ENCODE results near the gene CDC25B. TPM values are rescaled to one million over a fixed set of nuclear protein-coding genes. Genes with fewer than 3 reads are reported as not detected.

The CDC25B gene
- total RNA-seq: 32.2 and 33.4 TPM in 2 replicates

GRCh38 chr20:3795511-3796468 is at the start of gene CDC25B:
CDC25B (plus strand) TSS chr20:3796310; CDS start chr20:3796532, 222 bp downstream.

DNA sequence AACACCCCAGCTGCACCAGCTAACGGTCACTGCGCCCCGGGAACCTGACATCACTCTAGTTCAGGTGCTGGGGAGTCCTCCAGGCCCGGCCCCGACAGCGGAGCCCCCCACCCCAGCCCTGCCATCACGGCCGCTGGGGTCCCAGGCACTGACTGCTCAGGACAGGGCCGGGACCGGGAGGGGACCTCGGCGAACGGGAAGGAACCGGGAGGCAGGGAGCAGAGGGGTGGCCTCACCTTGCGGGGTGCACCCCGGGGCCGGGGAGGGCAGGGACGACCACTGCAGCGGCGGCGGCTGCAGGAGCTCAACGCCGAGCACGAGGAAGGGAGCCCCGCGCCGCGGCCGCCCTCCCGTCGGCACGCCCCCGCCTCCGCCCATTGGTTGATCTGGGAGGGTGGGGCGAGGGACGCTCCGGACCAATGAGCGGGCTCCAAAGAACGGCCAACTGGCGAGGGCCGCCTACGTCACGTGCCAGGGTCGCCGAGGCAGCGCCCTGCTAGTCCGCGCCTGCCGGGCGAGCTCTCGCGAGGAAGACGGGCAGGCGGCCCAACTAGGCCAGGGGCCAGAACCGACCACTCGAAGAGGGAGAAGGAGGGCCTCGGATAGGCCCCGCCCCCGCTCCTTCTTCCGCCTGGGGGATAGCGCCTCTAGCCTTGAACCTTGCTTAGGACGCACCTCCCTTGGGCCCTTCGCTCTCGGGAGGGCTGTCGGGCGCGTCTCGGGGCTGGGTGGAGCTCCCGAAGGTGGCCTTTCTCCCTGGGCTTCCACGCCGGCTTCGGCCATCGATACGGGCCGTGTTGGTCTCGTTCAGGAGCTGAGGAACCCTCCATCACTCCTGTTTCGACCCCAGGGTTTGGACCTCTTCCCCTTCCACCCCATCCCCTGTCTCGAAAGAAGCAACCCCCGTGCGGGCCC is 28.4 kb upstream of the CDC25B start, which contains the start of gene ADISSP:
Gene ADISSP, minus strand, starts transcription at position 327 of the 915 bp plus-strand sequence. CDS start 7,653 bp downstream, outside the sequence.

GRCh38 chr20:3781153-3781910 is 14.8 kb upstream of the CDC25B start, which contains the start of gene SPEF1:
SPEF1 (minus strand) TSS chr20:3781448; CDS start chr20:3781287, 161 bp downstream.

DNA sequence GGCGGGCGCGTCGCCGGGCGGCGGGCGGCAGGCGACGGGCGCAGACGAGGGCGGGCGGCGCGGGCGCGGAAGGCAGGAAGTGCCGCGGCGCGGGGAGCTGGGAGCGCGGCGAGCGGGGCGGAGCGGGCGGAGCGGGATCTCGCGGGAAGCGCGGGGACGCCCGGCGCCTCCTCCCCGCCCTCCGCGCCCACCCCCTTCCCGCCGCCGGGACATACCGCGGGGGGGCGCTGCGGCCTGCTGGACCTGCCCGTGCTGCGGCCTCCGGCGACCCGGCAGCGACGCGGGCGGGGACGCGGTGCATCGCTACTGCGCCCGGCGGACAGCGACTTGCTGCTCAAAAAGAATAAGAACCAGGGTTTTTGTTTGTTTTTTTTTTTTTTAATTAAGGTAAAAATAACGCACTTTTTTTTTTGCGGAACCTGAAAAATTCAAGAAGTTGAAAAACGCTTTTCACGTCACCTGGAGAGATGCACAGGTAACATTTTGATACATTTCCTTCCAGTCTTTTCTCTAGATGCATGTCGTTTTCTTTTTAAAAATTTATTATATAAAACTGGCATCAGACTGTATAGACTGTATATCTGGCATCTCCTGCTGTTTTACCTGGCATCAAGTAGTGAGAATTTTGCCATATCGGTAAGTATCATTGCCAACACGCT is 9.3 kb upstream of the CDC25B start, which contains the start of gene CENPB:
Gene CENPB, minus strand, starts transcription at position 76 of the 659 bp plus-strand sequence. CDS start 257 bp downstream, outside the sequence.

DNA sequence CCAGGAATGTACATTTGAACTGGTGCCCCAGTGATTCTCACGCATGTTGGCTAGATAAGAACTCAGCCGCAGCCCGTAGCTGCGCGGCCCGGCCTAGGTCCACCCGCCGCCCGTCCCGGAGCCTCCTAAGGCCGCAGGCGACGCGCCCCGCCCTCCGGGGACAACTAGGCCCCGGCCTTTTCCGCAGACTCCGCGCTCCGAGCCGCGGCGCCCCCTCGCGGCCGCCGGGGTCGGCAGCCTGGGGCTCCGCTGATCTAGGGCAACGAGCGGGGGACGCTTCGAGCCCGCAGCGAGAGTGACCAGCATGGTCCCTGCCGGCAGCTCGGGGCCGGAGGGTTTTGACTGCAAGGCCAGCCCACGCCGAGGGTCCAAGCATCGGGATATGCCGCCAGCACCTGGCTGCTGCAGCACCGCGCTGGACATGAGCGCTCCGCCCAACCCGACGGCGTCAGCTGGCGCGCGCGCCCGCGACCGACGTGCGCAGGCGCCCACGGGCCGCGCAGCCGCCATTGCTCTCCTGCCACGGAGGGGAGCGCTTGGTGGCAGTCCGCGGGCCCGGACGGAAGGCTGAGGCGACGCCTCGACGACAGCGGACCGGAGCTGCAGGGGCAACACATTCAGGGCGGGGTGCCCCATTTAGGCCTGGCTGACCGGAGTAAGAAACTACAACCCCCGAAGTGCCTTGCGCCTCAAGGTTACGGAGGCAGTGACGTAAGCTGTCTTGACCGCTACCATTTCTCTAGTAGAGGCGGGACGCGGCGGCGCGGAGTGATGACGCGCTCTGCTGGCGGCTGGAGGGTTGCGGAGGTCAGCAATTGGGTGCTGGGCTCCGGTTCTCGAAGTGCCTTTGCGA is 24.2 kb downstream of the CDC25B start, which contains the start of gene AP5S1:
Gene AP5S1, plus strand, starts transcription at position 500 of the 853 bp plus-strand sequence. CDS start 1,571 bp downstream, outside the sequence.

DNA sequence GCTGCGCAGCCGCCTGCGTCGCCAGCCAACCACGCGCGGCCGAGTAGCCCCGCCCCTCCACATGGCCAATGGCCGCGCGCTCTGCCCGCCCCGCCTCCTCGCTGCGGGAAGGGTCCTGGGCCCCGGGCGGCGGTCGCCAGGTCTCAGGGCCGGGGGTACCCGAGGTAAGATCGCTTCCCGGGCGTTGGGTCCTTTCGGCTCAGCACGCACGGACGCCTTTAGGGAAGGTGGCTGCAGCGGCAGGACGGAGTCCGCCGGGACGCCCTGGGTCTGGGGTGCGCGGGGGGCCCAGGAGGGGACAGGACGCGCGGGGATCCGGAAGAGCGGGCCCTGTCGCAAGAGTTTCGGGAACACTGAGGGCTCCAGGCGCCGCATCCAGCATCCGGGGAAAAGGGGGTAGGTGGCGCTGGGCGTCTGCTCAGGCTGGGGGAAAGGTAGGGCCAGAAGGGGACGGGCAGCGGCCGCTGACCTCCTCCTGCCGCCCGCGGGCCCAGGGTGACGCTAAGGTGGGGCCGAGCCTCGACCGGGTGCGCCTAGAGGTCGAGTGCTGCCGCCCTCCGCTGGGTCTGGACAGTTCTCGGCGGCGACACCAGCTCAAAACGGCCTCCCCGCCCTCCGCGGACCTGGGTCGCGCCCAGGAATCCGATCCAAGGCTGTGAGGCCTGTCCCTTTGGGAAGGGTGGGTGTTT is 50.8 kb downstream of the CDC25B start, which contains the start of gene MAVS:
Gene MAVS, plus strand, starts transcription at position 95 of the 689 bp plus-strand sequence. CDS start 7,791 bp downstream, outside the sequence.

Other genes with a start within 250 kb of the CDC25B start
- not detected in 2 replicates for gene GFRA4, start 132.9 kb upstream of the CDC25B start, total RNA-seq
- 11.3 and 15.3 TPM in 2 replicates for gene ADAM33, start 114.3 kb upstream of the CDC25B start, total RNA-seq
- gene SIGLEC1, start 83.7 kb upstream of the CDC25B start, total RNA-seq: not detected in 2 replicates
- 0.03 TPM in 1 of 2 replicates, not detected in the other for gene HSPA12B, start 63.6 kb upstream of the CDC25B start, total RNA-seq
- 17.5 and 32.5 TPM in 2 replicates for gene ADISSP, start 28.6 kb upstream of the CDC25B start, total RNA-seq
- gene SPEF1, start 14.9 kb upstream of the CDC25B start, total RNA-seq: 0.13 and 0.20 TPM in 2 replicates
- 101 and 113 TPM in 2 replicates for gene CENPB, start 9.6 kb upstream of the CDC25B start, total RNA-seq
- gene AP5S1, start 24.2 kb downstream of the CDC25B start, total RNA-seq: 18.2 and 19.5 TPM in 2 replicates
- gene MAVS, start 50.5 kb downstream of the CDC25B start, total RNA-seq: 30.9 and 34.4 TPM in 2 replicates
- 41.0 and 41.4 TPM in 2 replicates for gene PANK2, start 93.1 kb downstream of the CDC25B start, total RNA-seq
- gene RNF24, start 219.2 kb downstream of the CDC25B start, total RNA-seq: 29.1 and 34.0 TPM in 2 replicates